K562 (cell line): ENCODE results near the gene TMC1. TPM values are rescaled to one million over a fixed set of nuclear protein-coding genes. Genes with fewer than 3 reads are reported as not detected.

Experiments
- ELF2 ChIP-seq: fragments of 250-450 bp; sonication (Bioruptor Pico); IDR thresholded peaks from 2 replicates; pipeline ENCODE4 v1.5.0; 2021; ENCODE audit warnings: mild to moderate bottlenecking
- NFE2 ChIP-seq: IDR thresholded peaks from 2 replicates; pipeline ENCODE4 v1.6.1; 2014; ENCODE audit warnings: antibody characterized with exemption, low read depth
- SIRT6 ChIP-seq: IDR thresholded peaks from one replicate; pipeline ENCODE4 v1.6.1; 2012; ENCODE audit warnings: low read depth, mild to moderate bottlenecking, control low read depth, inconsistent platforms, low read length, moderate library complexity
- ZKSCAN8 ChIP-seq: fragments of 200-800 bp; sonication (Bioruptor generic); IDR thresholded peaks from 2 replicates; pipeline ENCODE4 v1.6.1; 2016; ENCODE audit warnings: missing genetic modification characterization, missing compliant biosample characterization
- ZNF639 ChIP-seq, 2 experiments: fragments of 200-800 bp in 1 of 2; sonication (Bioruptor generic) in 1 of 2; sonication (generic) in 1 of 2; formaldehyde crosslinking in 1 of 2; IDR thresholded peaks in 1 of 2; conservative IDR thresholded peaks in 1 of 2; 2 replicates each; pipeline versions ENCODE4 v1.5.0 to v1.6.1; 2016 to 2020; ENCODE audit warnings: missing compliant biosample characterization in 1 of 2, missing genetic modification characterization in 1 of 2, missing genetic modification reagents in 1 of 2
- polyA plus RNA-seq, 8 experiments: library from polyadenylated mRNA; depleted of rRNA in 4 of 8; stranded (reverse) in 5 of 8; unstranded in 3 of 8; fragments of >200 nt; fragmentation: Nextera tagmentation in 2 of 8; fragmentation: Illumina TruSeq in 1 of 8; extraction: Ambion mirVana in 2 of 8; extraction: Trizol in 1 of 8; gene quantifications; 2 replicates each; pipeline versions ENCODE4 v1.2.1 to v1.2.3, GENCODE V29; 2011 to 2014; ENCODE audit warnings: inconsistent platforms in 1 of 8, missing spikeins in 1 of 8
- total RNA-seq, 7 experiments: library from RNA; depleted of rRNA in 6 of 7; stranded (reverse); fragments of >200 nt in 6 of 7; fragmentation: Illumina TruSeq in 2 of 7; extraction: Trizol in 2 of 7; gene quantifications; 2 replicates each; pipeline versions ENCODE4 v1.2.1 to v1.2.3, GENCODE V29; 2011 to 2021; ENCODE audit warnings: low replicate concordance in 1 of 7
- TF ChIP-seq, protein P1 (sequence below): fragments of 250-450 bp; sonication (Bioruptor Pico); IDR thresholded peaks from 2 replicates; pipeline ENCODE4 v1.4.0; 2020; ENCODE audit warnings: mild to moderate bottlenecking
- TF ChIP-seq, protein P2 (sequence below): sonication (generic); formaldehyde crosslinking; IDR thresholded peaks from 2 replicates; pipeline ENCODE4 v1.8.1; 2022; ENCODE audit warnings: missing genetic modification reagents

The TMC1 gene
- total and polyA plus RNA-seq, 9 of the 15 experiments (the other 6 are each of a cell fraction or from before 2014, with no cell fraction given) = 0.10 to 0.15 TPM; not detected in 7

GRCh38 chr9:72600671-72601070 lies 79.3 kb downstream of the TMC1 start (continued):
- no peak for TF ChIP-seq ZNF639 (CRISPR knock-in tag; conservative IDR thresholded peaks at IDR 0.05 in 1 of 2, IDR thresholded peaks at IDR 0.05 in 1 of 2)
- no peak for TF ChIP-seq SIRT6
- TF ChIP-seq ZKSCAN8 (CRISPR knock-in tag) = no peak
- TF ChIP-seq, protein P1, sequence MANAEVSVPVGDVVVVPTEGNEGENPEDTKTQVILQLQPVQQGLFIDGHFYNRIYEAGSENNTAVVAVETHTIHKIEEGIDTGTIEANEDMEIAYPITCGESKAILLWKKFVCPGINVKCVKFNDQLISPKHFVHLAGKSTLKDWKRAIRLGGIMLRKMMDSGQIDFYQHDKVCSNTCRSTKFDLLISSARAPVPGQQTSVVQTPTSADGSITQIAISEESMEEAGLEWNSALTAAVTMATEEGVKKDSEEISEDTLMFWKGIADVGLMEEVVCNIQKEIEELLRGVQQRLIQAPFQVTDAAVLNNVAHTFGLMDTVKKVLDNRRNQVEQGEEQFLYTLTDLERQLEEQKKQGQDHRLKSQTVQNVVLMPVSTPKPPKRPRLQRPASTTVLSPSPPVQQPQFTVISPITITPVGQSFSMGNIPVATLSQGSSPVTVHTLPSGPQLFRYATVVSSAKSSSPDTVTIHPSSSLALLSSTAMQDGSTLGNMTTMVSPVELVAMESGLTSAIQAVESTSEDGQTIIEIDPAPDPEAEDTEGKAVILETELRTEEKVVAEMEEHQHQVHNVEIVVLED (CRISPR knock-in tag) = no peak
- no peak for TF ChIP-seq ELF2 (CRISPR knock-in tag)
- no peak for TF ChIP-seq NFE2
- TF ChIP-seq, protein P2, sequence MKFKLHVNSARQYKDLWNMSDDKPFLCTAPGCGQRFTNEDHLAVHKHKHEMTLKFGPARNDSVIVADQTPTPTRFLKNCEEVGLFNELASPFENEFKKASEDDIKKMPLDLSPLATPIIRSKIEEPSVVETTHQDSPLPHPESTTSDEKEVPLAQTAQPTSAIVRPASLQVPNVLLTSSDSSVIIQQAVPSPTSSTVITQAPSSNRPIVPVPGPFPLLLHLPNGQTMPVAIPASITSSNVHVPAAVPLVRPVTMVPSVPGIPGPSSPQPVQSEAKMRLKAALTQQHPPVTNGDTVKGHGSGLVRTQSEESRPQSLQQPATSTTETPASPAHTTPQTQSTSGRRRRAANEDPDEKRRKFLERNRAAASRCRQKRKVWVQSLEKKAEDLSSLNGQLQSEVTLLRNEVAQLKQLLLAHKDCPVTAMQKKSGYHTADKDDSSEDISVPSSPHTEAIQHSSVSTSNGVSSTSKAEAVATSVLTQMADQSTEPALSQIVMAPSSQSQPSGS (CRISPR knock-in tag) = no peak
